GM23338 (cell line): ENCODE results near the gene NTRK3.

Source experiments
- CREB1 ChIP-seq: fragments of 250-450 bp; sonication (Bioruptor Pico); IDR thresholded peaks from 2 replicates; pipeline ENCODE4 v1.5.0; 2020; ENCODE audit warnings: low read depth, mild to moderate bottlenecking, moderate library complexity
- CTCF ChIP-seq, 2 experiments: fragments of 200-600 bp in 1 of 2; sonication (generic) in 1 of 2; conservative IDR thresholded peaks; 2 replicates each; pipeline versions ENCODE4 v1.5.1 to v1.6.1; 2016 to 2017; ENCODE audit warnings: antibody characterized with exemption in 2 of 2, low read depth in 2 of 2, mild to moderate bottlenecking in 2 of 2, moderate library complexity in 1 of 2
- ETS1 ChIP-seq: IDR thresholded peaks from 2 replicates; pipeline ENCODE4 v1.6.1; 2016; ENCODE audit warnings: antibody characterized with exemption
- EZH2 ChIP-seq: fragments of 200-600 bp; sonication (generic); IDR thresholded peaks from one replicate; pipeline ENCODE4 v1.8.0; 2017; ENCODE audit warnings: antibody characterized with exemption, mild to moderate bottlenecking, low read depth; ENCODE audit not compliant: unreplicated experiment
- EZH2phosphoT487 ChIP-seq: fragments of 200-600 bp; sonication (generic); IDR thresholded peaks from one replicate; pipeline ENCODE4 v1.8.1; 2018; ENCODE audit warnings: antibody characterized with exemption; ENCODE audit not compliant: unreplicated experiment
- JUNB ChIP-seq: IDR thresholded peaks from one replicate; pipeline ENCODE4 v1.6.1; 2016; ENCODE audit warnings: antibody characterized with exemption; ENCODE audit not compliant: unreplicated experiment
- POLR2AphosphoS5 ChIP-seq: IDR thresholded peaks from 2 replicates; pipeline ENCODE4 v1.6.1; 2016; ENCODE audit warnings: antibody characterized with exemption, low read depth
- REST ChIP-seq: IDR thresholded peaks from one replicate; pipeline ENCODE4 v1.6.1; 2018; ENCODE audit warnings: antibody characterized with exemption; ENCODE audit not compliant: unreplicated experiment
- ZNF114 ChIP-seq: fragments of 250-450 bp; sonication (Bioruptor Pico); IDR thresholded peaks from 2 replicates; pipeline ENCODE4 v1.5.0; 2020; ENCODE audit warnings: mild to moderate bottlenecking, moderate library complexity
- ZNF331 ChIP-seq: fragments of 250-450 bp; sonication (Bioruptor Pico); IDR thresholded peaks from 2 replicates; pipeline ENCODE4 v1.5.0; 2020; ENCODE audit warnings: low read depth, mild to moderate bottlenecking, moderate library complexity

- TF ChIP-seq CTCF (conservative IDR thresholded peaks at IDR 0.05; ENCODE audit: low read depth in 2 of 2) (no peak), ZNF114 (CRISPR knock-in tag) (no peak), REST (no peak), CREB1 (CRISPR knock-in tag) (no peak), EZH2 (no peak), EZH2phosphoT487 (no peak), POLR2AphosphoS5 (no peak), JUNB (no peak), ZNF331 (CRISPR knock-in tag) (no peak), ETS1 (no peak)
Observed at GRCh38 chr15:87910301-87910700, 346.2 kb downstream of the NTRK3 start.
